Neural progenitor cell (in vitro differentiated cells): ENCODE measurements around the gene TIAM1. TPM values are rescaled to one million over a fixed set of nuclear protein-coding genes. Genes with fewer than 3 reads are reported as not detected.

Experiments used
- DNase-seq: peaks from one replicate; pipeline ENCODE4 v3.0.0-alpha.2; 2016; ENCODE audit warnings: low spot score
- H2AFZ ChIP-seq: fragments of 200-600 bp; sonication (generic); replicated peaks from 2 replicates; pipeline ENCODE4 v1.6.1; 2016; ENCODE audit warnings: antibody characterized with exemption
- H3F3A ChIP-seq: fragments of 200-600 bp; sonication (generic); 2 replicates; pipeline ENCODE4 v1.6.1; 2016; ENCODE audit warnings: antibody characterized with exemption, low read depth
- H3K27ac ChIP-seq: fragments of 200-600 bp; sonication (generic); 2 replicates; pipeline ENCODE4 v1.5.1; 2016; ENCODE audit warnings: mild to moderate bottlenecking
- H3K27me3 ChIP-seq: fragments of 200-600 bp; sonication (generic); 2 replicates; pipeline ENCODE4 v1.6.1; 2016; ENCODE audit warnings: mild to moderate bottlenecking, moderate library complexity
- H3K36me3 ChIP-seq: fragments of 200-600 bp; sonication (generic); 2 replicates; pipeline ENCODE4 v1.5.1; 2016
- H3K4me1 ChIP-seq: fragments of 200-600 bp; sonication (generic); 2 replicates; pipeline ENCODE4 v1.6.1; 2016; ENCODE audit warnings: mixed run types
- H3K4me2 ChIP-seq: fragments of 200-600 bp; sonication (generic); 2 replicates; pipeline ENCODE4 v1.6.1; 2016
- H3K4me3 ChIP-seq: fragments of 200-600 bp; sonication (generic); 2 replicates; pipeline ENCODE4 v1.5.1; 2016
- H3K79me2 ChIP-seq: fragments of 200-600 bp; sonication (generic); 2 replicates; pipeline ENCODE4 v1.6.1; 2016; ENCODE audit warnings: low read depth
- H3K9ac ChIP-seq: fragments of 200-600 bp; sonication (generic); 2 replicates; pipeline ENCODE4 v1.6.1; 2016
- H3K9me3 ChIP-seq: fragments of 200-600 bp; sonication (generic); 2 replicates; pipeline ENCODE4 v1.5.1; 2016; ENCODE audit warnings: low read depth
- H4K20me1 ChIP-seq: fragments of 200-600 bp; sonication (generic); 2 replicates; pipeline ENCODE4 v1.6.1; 2016; ENCODE audit warnings: low read depth
- H3K27ac Mint-ChIP-seq: 3 replicates; pipeline ENCODE4 v1.8.0; 2021; ENCODE audit warnings: mixed read lengths
- H3K27me3 Mint-ChIP-seq: 2 replicates; pipeline ENCODE4 v1.8.0; 2022; ENCODE audit warnings: low read depth, mild to moderate bottlenecking, inconsistent platforms, moderate library complexity, mixed read lengths; ENCODE audit not compliant: insufficient read depth
- H3K36me3 Mint-ChIP-seq: 3 replicates; pipeline ENCODE4 v1.8.0; 2021; ENCODE audit warnings: mixed read lengths
- H3K4me1 Mint-ChIP-seq: 3 replicates; pipeline ENCODE4 v1.8.0; 2021; ENCODE audit warnings: mixed read lengths
- H3K4me3 Mint-ChIP-seq: 3 replicates; pipeline ENCODE4 v1.8.0; 2021; ENCODE audit warnings: mild to moderate bottlenecking, moderate library complexity, mixed read lengths
- H3K9me3 Mint-ChIP-seq: 3 replicates; pipeline ENCODE4 v1.8.0; 2020; ENCODE audit warnings: mixed read lengths
- CTCF ChIP-seq: fragments of 200-600 bp; sonication (generic); IDR thresholded peaks from 2 replicates; pipeline ENCODE4 v1.5.1; 2017; ENCODE audit warnings: antibody characterized with exemption, mild to moderate bottlenecking
- EZH2 ChIP-seq: fragments of 200-600 bp; sonication (generic); IDR thresholded peaks from 2 replicates; pipeline ENCODE4 v1.6.1; 2017; ENCODE audit warnings: antibody characterized with exemption, mild to moderate bottlenecking, moderate library complexity
- EZH2phosphoT487 ChIP-seq: fragments of 200-600 bp; sonication (generic); IDR thresholded peaks from 2 replicates; pipeline ENCODE4 v1.6.1; 2017; ENCODE audit warnings: antibody characterized with exemption
- total RNA-seq: library from RNA; depleted of rRNA; stranded (reverse); fragments of >200 nt; gene quantifications from 2 replicates; pipeline ENCODE4 v1.2.3, GENCODE V29; 2015; ENCODE audit warnings: low replicate concordance

Gene TIAM1
- total RNA-seq, 1 donor from 2014 or later = 27.2 TPM

GRCh38 chr21:31090376-31090775, 253.7 kb downstream of the TIAM1 start:
- Histone ChIP-seq H3K36me3 (no peaks in the 10 kb centered on the region), H3K79me2 (no peaks in the 10 kb centered on the region), H3K4me3 (no peak overlapping the region), H4K20me1 (no peaks in the 10 kb centered on the region), H3F3A (no peaks in the 10 kb centered on the region), H3K27me3 (no peaks in the 10 kb centered on the region), H3K9me3 (no peaks in the 10 kb centered on the region), H3K4me1 (no peaks in the 10 kb centered on the region), H3K27ac (no peak overlapping the region), H2AFZ (no peak overlapping the region), H3K9ac (no peak overlapping the region), H3K4me2 (no peak overlapping the region)
- no peak for TF ChIP-seq EZH2phosphoT487
- TF ChIP-seq EZH2 = no peak
- no peak for TF ChIP-seq CTCF
- Mint-ChIP-seq H3K36me3 (no peaks in the 10 kb centered on the region), H3K4me3 (no peak overlapping the region), H3K27me3 (peaks cover 6% of the 10 kb centered on the region), H3K9me3 (no peaks in the 10 kb centered on the region), H3K4me1 (no peaks in the 10 kb centered on the region), H3K27ac (no peak overlapping the region)
- no peak for DNase-seq

- H3K4me3 ChIP-seq = no peak overlapping the region
- no peaks in the 10 kb centered on the region for H3K79me2 ChIP-seq
- H3K4me3 Mint-ChIP-seq = no peak overlapping the region
- no peak overlapping the region for H3K4me2 ChIP-seq
- H3K9me3 Mint-ChIP-seq = no peaks in the 10 kb centered on the region
- no peaks in the 10 kb centered on the region for H3K36me3 Mint-ChIP-seq
- H3K9me3 ChIP-seq = no peaks in the 10 kb centered on the region
- no peak overlapping the region for H2AFZ ChIP-seq
- H3K36me3 ChIP-seq = no peaks in the 10 kb centered on the region
- H3F3A ChIP-seq = no peaks in the 10 kb centered on the region
- H3K27ac Mint-ChIP-seq = no peak overlapping the region
- H3K4me1 ChIP-seq = no peaks in the 10 kb centered on the region
- H4K20me1 ChIP-seq = no peaks in the 10 kb centered on the region
- no peak overlapping the region for H3K27ac ChIP-seq
- no peak for TF ChIP-seq EZH2
- TF ChIP-seq EZH2phosphoT487 = no peak
- TF ChIP-seq CTCF = peak; percentile 7
- H3K9ac ChIP-seq = no peak overlapping the region
- no peaks in the 10 kb centered on the region for H3K4me1 Mint-ChIP-seq
- no peak for DNase-seq
- no peaks in the 10 kb centered on the region for H3K27me3 ChIP-seq
- peaks cover 3% of the 10 kb centered on the region for H3K27me3 Mint-ChIP-seq
Measured at GRCh38 chr21:31088474-31088751, 255.6 kb downstream of the TIAM1 start.

- no peak for DNase-seq
- no peak overlapping the region for H3K4me3 ChIP-seq
- H3K27ac ChIP-seq = no peak overlapping the region
- Mint-ChIP-seq H3K36me3 (no peaks in the 10 kb centered on the region), H3K4me3 (no peak overlapping the region), H3K27ac (no peak overlapping the region), H3K4me1 (no peaks in the 10 kb centered on the region), H3K27me3 (peaks cover 3% of the 10 kb centered on the region), H3K9me3 (no peaks in the 10 kb centered on the region)
- no peaks in the 10 kb centered on the region for H3F3A ChIP-seq
- H3K27me3 ChIP-seq = no peaks in the 10 kb centered on the region
- H3K4me1 ChIP-seq = no peaks in the 10 kb centered on the region
- no peaks in the 10 kb centered on the region for H3K9me3 ChIP-seq
- no peaks in the 10 kb centered on the region for H3K79me2 ChIP-seq
- H4K20me1 ChIP-seq = no peaks in the 10 kb centered on the region
- no peak overlapping the region for H2AFZ ChIP-seq
- H3K36me3 ChIP-seq = no peaks in the 10 kb centered on the region
- no peak overlapping the region for H3K4me2 ChIP-seq
- H3K9ac ChIP-seq = no peak overlapping the region
- no peak for TF ChIP-seq EZH2
- no peak for TF ChIP-seq CTCF
- TF ChIP-seq EZH2phosphoT487 = no peak
Measured at GRCh38 chr21:31087639-31088473, 256.2 kb downstream of the TIAM1 start.
